HG02938 (cell line): ENCODE data around the gene CSMD2.

Source experiments
- ATAC-seq: cut with Tn5 transposase; IDR thresholded peaks from one replicate; pipeline ENCODE4 v1.9.1; 2021; ENCODE audit warnings: mild to moderate bottlenecking, moderate library complexity; ENCODE audit not compliant: unreplicated experiment

The CSMD2 gene

DNA sequence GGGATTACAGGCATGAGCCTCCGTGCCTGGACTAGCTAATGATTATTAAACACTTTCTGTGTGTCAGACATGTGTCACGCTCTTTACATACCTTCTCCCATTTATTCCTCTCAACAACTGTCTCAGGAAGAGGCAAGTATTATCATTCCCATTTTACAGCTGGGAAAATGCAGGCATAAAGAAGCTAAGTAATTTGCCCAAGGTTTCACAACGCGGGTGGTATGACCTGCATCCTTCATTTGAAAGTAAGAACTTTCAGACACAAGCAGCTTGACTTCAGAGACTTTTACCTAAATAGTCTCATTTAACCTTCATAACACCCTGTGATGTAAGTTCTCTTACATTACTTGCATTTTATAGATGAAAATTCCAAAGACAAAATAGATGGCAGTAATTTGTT is 693.6 kb downstream of the CSMD2 start:
- no peak for ATAC-seq

DNA sequence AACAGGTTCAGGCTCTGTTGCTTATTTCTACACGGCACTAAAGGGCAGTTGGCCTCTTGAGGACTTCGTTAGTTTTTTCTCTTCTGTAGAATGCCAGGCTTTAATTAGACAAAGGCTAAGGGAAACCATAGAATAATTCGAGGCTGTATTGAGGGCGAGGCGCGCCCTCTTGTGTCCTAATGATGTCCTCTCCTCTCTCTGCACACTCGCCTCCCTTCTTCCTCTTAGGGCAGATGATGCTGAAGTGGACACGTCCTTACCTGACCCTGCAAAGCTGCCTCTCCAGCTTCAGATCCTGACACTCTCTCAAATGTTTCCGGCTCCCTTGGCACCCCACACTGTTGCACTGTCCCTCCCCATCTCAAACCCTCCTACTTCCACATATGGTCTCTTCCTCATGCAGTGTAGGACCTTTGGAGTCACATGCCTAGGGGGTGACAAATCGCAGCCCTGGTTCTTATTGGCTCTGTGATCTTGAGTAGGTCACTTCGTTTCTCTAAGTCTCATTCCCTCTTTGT is 694.5 kb downstream of the CSMD2 start:
- ATAC-seq = peak; percentile 56

DNA sequence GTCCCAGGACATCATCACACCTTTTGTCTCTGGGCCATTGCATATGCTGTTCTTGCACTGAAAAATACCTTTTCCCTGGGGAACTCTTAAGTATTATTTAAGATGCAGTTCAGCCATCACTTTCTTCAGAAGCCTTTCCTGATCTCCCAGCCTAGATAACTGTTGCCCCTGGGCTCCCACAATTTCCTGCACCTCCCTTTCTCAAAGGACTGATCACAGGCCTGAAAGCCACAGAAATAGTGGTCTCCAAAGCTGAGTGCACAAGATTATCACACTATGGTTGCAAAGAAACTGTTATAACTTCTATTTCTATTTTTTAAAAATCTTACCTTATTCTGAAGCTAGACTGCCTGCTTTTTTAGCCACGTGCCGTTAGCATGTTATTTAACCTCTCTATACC is 695.3 kb downstream of the CSMD2 start:
- no peak for ATAC-seq

DNA sequence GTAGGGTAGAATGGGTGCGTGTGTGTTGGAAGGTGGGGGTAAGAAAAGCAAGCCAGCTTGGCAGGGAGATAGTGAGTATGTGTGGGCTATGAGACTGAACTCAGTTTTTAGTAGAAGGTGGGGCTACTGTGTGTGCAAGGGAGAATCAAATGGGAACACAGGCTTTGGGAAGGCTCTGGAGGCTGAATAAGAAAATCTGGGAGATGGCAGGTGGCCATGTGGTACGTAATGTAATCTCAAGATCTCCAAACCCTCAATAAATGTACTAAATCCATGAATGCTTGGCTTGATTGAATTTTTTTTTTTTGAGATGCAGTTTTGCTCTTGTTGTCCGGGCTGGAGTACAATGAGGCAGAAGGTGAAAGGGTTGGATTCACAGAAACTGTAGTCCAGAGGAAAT is 696.1 kb downstream of the CSMD2 start:
- ATAC-seq = no peak

DNA sequence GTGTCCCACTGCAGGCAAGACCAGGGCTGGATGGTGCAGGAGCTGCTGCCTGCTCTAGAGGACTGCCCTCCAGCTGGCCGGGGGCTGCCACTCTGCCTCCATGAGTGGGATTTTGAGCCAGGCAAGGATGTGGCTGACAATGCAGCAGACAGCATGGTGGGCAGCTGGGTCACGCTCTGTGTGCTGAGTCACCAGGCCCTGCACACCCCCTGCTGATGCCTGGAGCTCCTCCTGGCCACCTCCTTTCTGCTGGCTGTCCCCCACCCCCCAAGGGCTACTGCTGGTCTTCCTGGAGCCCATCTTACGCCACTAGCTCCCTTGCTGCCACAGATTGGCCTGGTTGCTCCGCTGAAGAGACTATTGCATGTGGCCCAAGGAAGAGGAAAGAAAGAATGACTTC is 696.5 kb downstream of the CSMD2 start:
- no peak for ATAC-seq

DNA sequence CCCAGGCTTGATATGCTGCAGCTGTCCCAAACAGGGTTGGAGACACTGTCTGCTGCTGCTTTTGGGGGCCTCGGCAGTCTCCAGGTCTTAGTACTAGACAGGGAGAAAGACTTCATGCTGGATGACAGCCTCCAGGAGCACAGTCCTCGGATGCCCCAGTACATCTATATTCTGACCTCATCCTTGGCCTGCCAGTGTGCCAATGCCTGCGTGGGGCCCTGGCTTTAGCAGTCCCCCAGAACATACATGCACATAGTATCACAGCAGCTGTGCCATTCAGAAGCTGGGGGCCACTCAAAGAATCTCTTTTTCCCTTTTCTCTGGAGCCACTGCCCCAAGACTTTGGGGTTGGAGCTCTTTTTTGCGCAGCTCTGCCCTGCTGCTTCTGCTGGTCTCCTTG is 697.0 kb downstream of the CSMD2 start:
- ATAC-seq = no peak

DNA sequence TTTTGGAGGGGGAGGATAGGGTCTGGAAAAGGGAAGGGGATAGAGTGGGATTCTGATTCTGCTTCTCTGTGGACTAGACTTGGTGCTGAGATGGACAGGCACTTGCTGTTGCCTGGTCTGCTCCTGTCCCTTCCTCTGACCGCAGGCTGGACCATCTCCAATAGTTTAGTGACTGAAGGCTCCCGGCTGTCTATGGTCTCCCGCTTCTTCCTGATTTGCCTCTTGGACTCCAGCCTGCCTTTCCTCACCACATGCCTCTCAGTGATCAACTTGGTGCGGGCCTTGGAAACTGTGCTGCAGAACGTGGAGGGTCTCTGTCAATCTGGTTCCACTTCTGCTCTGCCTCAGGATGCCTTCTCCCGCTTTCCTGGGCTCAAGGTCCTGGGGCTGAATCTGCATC is 698.9 kb downstream of the CSMD2 start:
- ATAC-seq = no peak

DNA sequence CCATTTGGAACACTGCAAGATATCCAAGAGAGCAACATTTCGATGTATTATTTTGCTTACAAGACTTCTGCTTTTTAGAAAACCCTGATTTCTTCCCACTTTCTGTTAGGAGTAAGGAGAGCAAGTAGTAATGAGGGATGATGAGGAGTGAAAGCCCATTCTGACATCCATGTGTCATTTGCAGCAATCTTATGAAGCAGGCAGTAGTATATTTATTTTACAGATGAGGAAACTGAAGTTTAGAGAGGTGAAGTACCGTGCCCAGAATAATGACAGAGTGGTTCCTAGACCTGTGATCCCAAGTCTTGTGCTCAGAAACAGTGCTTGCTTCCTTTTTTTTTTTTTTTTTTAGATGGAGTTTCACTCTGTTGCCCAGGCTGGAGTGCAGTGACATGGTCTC is 699.7 kb downstream of the CSMD2 start:
- no peak for ATAC-seq

DNA sequence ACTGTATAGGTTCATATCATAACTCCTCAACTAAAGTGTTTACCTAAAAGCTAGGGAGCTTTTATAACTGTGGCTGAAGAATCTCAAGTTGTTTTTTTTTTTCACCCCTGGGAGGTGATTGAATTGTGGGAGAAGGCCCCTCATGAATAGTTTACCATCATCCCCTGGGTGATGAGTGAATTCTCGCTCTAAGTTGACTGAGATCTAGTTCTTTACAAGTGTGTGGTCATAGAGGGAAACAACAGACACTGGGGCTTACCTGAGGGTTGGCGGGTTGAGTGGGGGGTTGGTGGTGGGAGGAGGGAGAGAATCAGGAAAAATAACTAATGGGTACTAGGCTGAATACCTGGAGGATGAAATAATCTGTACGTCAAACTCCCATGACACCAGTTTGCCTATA is 700.5 kb downstream of the CSMD2 start:
- no peak for ATAC-seq
